H1 (cell line): Measurements from ENCODE around the gene CLEC7A. TPM values are rescaled to one million over a fixed set of nuclear protein-coding genes. Genes with fewer than 3 reads are reported as not detected.

Experiments used
- CTCF ChIA-PET: fragments of 300-600 bp; sonication (Branson Sonifier 250); formaldehyde crosslinking; loops from one replicate; lab custom pipeline; 2021; ENCODE audit not compliant: partially characterized antibody; lab: Charles Lee
- POLR2A ChIA-PET: fragments of 300-600 bp; sonication (Branson Sonifier 250); formaldehyde crosslinking; loops from one replicate; lab custom pipeline; 2021; ENCODE audit warnings: inconsistent platforms; ENCODE audit not compliant: partially characterized antibody; lab: Charles Lee
- DNase-seq, 2 experiments: peaks; one replicate each; pipeline versions ENCODE4 v3.0.0 to v3.0.0-alpha.2; 2010 to 2022; ENCODE audit warnings: low spot score in 2 of 2, low read depth in 1 of 2, mixed read lengths in 1 of 2
- FAIRE-seq: peaks from 2 replicates; lab custom pipeline; 2011; peaks lifted over from hg19 to GRCh38; lab: Jason Lieb, UNC
- H2AFZ ChIP-seq: 2 replicates; pipeline ENCODE4 v1.8.1; 2012; ENCODE audit warnings: low read length, inconsistent platforms
- H2AK5ac ChIP-seq: 2 replicates; pipeline ENCODE4 v1.6.1; 2013; ENCODE audit warnings: low read depth, low read length
- H2BK120ac ChIP-seq: replicated peaks from 2 replicates; pipeline ENCODE3; 2013; ENCODE audit warnings: low read depth, low read length, inconsistent platforms
- H2BK12ac ChIP-seq: 2 replicates; pipeline ENCODE4 v1.6.1; 2013; ENCODE audit warnings: low read depth, low read length
- H2BK15ac ChIP-seq: 2 replicates; pipeline ENCODE4 v1.6.1; 2013; ENCODE audit warnings: low read length
- H2BK20ac ChIP-seq: 2 replicates; pipeline ENCODE4 v1.6.1; 2013; ENCODE audit warnings: low read length
- H2BK5ac ChIP-seq: 2 replicates; pipeline ENCODE4 v1.6.1; 2013; ENCODE audit warnings: low read depth, low read length
- H3K14ac ChIP-seq: 2 replicates; pipeline ENCODE4 v1.6.1; 2013; ENCODE audit warnings: inconsistent platforms; ENCODE audit not compliant: insufficient read length
- H3K18ac ChIP-seq: 2 replicates; pipeline ENCODE4 v1.6.1; 2013; ENCODE audit warnings: low read length; ENCODE audit errors: extremely low read depth
- H3K23ac ChIP-seq: 2 replicates; pipeline ENCODE4 v1.6.1; 2013; ENCODE audit warnings: inconsistent platforms; ENCODE audit not compliant: insufficient read length
- H3K23me2 ChIP-seq: 2 replicates; pipeline ENCODE4 v1.6.1; 2013; ENCODE audit warnings: low read depth, low read length
- H3K27ac ChIP-seq: 2 replicates; pipeline ENCODE4 v1.6.1; 2011; ENCODE audit warnings: low read depth, low read length, inconsistent platforms
- H3K27me3 ChIP-seq, 4 experiments: replicated peaks in 1 of 4; 1 replicate in 1 of 4; 2 replicates in 3 of 4; pipeline versions ENCODE4 v1.6.1 to v1.8.1; 2011 to 2013; ENCODE audit warnings: low read length in 3 of 4, mild to moderate bottlenecking in 3 of 4, inconsistent platforms in 2 of 4, mixed read lengths in 2 of 4, moderate library complexity in 1 of 4; ENCODE audit not compliant: control insufficient read depth in 3 of 4, insufficient read depth in 3 of 4; ENCODE audit errors: extremely low read depth in 1 of 4
- H3K36me3 ChIP-seq, 4 experiments: 2 replicates each; pipeline versions ENCODE4 v1.6.1 to v1.8.1; 2011 to 2013; ENCODE audit warnings: mild to moderate bottlenecking in 4 of 4, low read length in 3 of 4, moderate library complexity in 2 of 4, control low read depth in 1 of 4, inconsistent platforms in 1 of 4; ENCODE audit not compliant: insufficient read depth in 4 of 4, control insufficient read depth in 2 of 4
- H3K4ac ChIP-seq: replicated peaks from 2 replicates; pipeline ENCODE3; 2013; ENCODE audit warnings: low read length, low read depth, mixed read lengths, inconsistent platforms; ENCODE audit not compliant: insufficient read length
- H3K4me1 ChIP-seq, 4 experiments: replicated peaks in 1 of 4; 1 replicate in 1 of 4; 2 replicates in 3 of 4; pipeline versions ENCODE4 v1.6.1 to v1.8.1; 2011 to 2013; ENCODE audit warnings: low read length in 3 of 4, inconsistent platforms in 2 of 4, mixed read lengths in 1 of 4; ENCODE audit not compliant: insufficient read depth in 4 of 4, control insufficient read depth in 3 of 4
- H3K4me2 ChIP-seq, 2 experiments: 2 replicates each; pipeline versions ENCODE4 v1.6.1 to v1.8.1; 2011 to 2013; ENCODE audit warnings: low read depth in 2 of 2, low read length in 2 of 2, control low read depth in 1 of 2, inconsistent platforms in 1 of 2, mild to moderate bottlenecking in 1 of 2; ENCODE audit not compliant: insufficient read depth in 1 of 2
- H3K4me3 ChIP-seq, 4 experiments: fragments of 200-600, 300-600 bp in 1 of 4; sonication (generic), shearing (Covaris generic), sonication (Bioruptor Twin) in 1 of 4; 2 replicates each; pipeline versions ENCODE4 v1.5.1 to v1.8.1; 2011 to 2016; ENCODE audit warnings: low read length in 4 of 4, low read depth in 3 of 4, control low read depth in 2 of 4, inconsistent platforms in 2 of 4, mild to moderate bottlenecking in 2 of 4, mixed read lengths in 1 of 4, moderate library complexity in 1 of 4; ENCODE audit not compliant: insufficient read depth in 2 of 4; ENCODE audit errors: extremely low read depth in 1 of 4
- H3K56ac ChIP-seq: replicated peaks from 2 replicates; pipeline ENCODE3; 2013; ENCODE audit warnings: low read depth, mild to moderate bottlenecking, mixed read lengths, low read length, inconsistent platforms; ENCODE audit not compliant: insufficient read length
- H3K79me1 ChIP-seq: 2 replicates; pipeline ENCODE4 v1.6.1; 2013; ENCODE audit warnings: low read depth, low read length, control low read depth
- H3K79me2 ChIP-seq, 2 experiments: 2 replicates each; pipeline versions ENCODE4 v1.6.1 to v1.8.1; 2012 to 2013; ENCODE audit warnings: low read length in 2 of 2, mild to moderate bottlenecking in 2 of 2, inconsistent platforms in 1 of 2; ENCODE audit not compliant: insufficient read depth in 2 of 2, control insufficient read depth in 1 of 2
- H3K9ac ChIP-seq, 4 experiments: replicated peaks in 1 of 4; 1 replicate in 1 of 4; 2 replicates in 3 of 4; pipeline versions ENCODE4 v1.6.1 to v1.8.1; 2011 to 2013; ENCODE audit warnings: low read depth in 3 of 4, low read length in 3 of 4, control low read depth in 2 of 4, mild to moderate bottlenecking in 2 of 4, moderate library complexity in 2 of 4, inconsistent platforms in 1 of 4; ENCODE audit errors: extremely low read depth in 1 of 4
- H3K9me3 ChIP-seq, 2 experiments: 2 replicates each; pipeline versions ENCODE4 v1.6.1 to v1.8.1; 2012 to 2013; ENCODE audit warnings: mild to moderate bottlenecking in 2 of 2, moderate library complexity in 2 of 2, control low read depth in 1 of 2, inconsistent platforms in 1 of 2, low read depth in 1 of 2, low read length in 1 of 2, mixed read lengths in 1 of 2; ENCODE audit not compliant: insufficient read depth in 2 of 2
- H4K20me1 ChIP-seq, 2 experiments: replicated peaks in 1 of 2; 2 replicates each; pipeline versions ENCODE3 to v1.8.1; 2011 to 2013; ENCODE audit warnings: inconsistent platforms in 2 of 2, low read length in 2 of 2, mild to moderate bottlenecking in 1 of 2; ENCODE audit not compliant: insufficient read depth in 2 of 2, control insufficient read depth in 1 of 2
- H4K5ac ChIP-seq: 2 replicates; pipeline ENCODE4 v1.6.1; 2013; ENCODE audit warnings: low read length, low read depth, mixed read lengths, inconsistent platforms; ENCODE audit not compliant: insufficient read length
- H4K8ac ChIP-seq: 2 replicates; pipeline ENCODE4 v1.8.0; 2013; ENCODE audit warnings: mild to moderate bottlenecking, moderate library complexity, low read length, inconsistent platforms; ENCODE audit not compliant: insufficient read depth; ENCODE audit errors: extremely low read depth
- H4K91ac ChIP-seq: replicated peaks from 2 replicates; pipeline ENCODE3; 2013; ENCODE audit warnings: low read length, mixed read lengths, inconsistent platforms; ENCODE audit not compliant: insufficient read length
- ASH2L ChIP-seq: fragments of 200-600, 300-600 bp; sonication (generic); IDR thresholded peaks from one replicate; pipeline ENCODE4 v1.7.1; 2017; ENCODE audit warnings: low read length
- ATF2 ChIP-seq: IDR thresholded peaks from 2 replicates; pipeline ENCODE4 v1.6.1; 2012; ENCODE audit warnings: low read length, inconsistent platforms
- BACH1 ChIP-seq: IDR thresholded peaks from 2 replicates; pipeline ENCODE4 v1.6.1; 2012; ENCODE audit warnings: low read length, improper control_type of control experiment
- CREB1 ChIP-seq: IDR thresholded peaks from 2 replicates; pipeline ENCODE4 v1.6.1; 2012; ENCODE audit warnings: inconsistent platforms
- EP300 ChIP-seq, 2 experiments: IDR thresholded peaks; 1 replicate in 1 of 2; 2 replicates in 1 of 2; pipeline ENCODE4 v1.6.1; 2011 to 2012; ENCODE audit warnings: low read depth in 2 of 2, low read length in 2 of 2, mild to moderate bottlenecking in 2 of 2, borderline replicate concordance in 1 of 2, inconsistent platforms in 1 of 2, moderate library complexity in 1 of 2
- JUN ChIP-seq: IDR thresholded peaks from 2 replicates; pipeline ENCODE4 v1.6.1; 2011; ENCODE audit warnings: low read depth, mild to moderate bottlenecking, improper control_type of control experiment, low read length
- NRF1 ChIP-seq: IDR thresholded peaks from 2 replicates; pipeline ENCODE4 v1.6.1; 2011; ENCODE audit warnings: mild to moderate bottlenecking, low read depth, low read length, improper control_type of control experiment
- POLR2A ChIP-seq, 2 experiments: IDR thresholded peaks; 1 replicate in 1 of 2; 2 replicates in 1 of 2; pipeline ENCODE4 v1.6.1; 2011; ENCODE audit warnings: low read depth in 2 of 2, low read length in 2 of 2, mild to moderate bottlenecking in 2 of 2; ENCODE audit errors: control extremely low read depth in 1 of 2
- RAD21 ChIP-seq, 2 experiments: IDR thresholded peaks in 1 of 2; conservative IDR thresholded peaks in 1 of 2; 2 replicates each; pipeline ENCODE4 v1.6.1; 2011; ENCODE audit warnings: low read depth in 2 of 2, low read length in 2 of 2, improper control_type of control experiment in 1 of 2, inconsistent platforms in 1 of 2, mild to moderate bottlenecking in 1 of 2, moderate library complexity in 1 of 2
- RFX5 ChIP-seq: IDR thresholded peaks from 2 replicates; pipeline ENCODE4 v1.6.1; 2011; ENCODE audit warnings: low read depth, low read length, improper control_type of control experiment, borderline replicate concordance
- SIRT6 ChIP-seq: IDR thresholded peaks from one replicate; pipeline ENCODE4 v1.7.1; 2012; ENCODE audit warnings: low read length, inconsistent platforms
- SIX5 ChIP-seq: IDR thresholded peaks from 2 replicates; pipeline ENCODE4 v1.6.1; 2011; ENCODE audit warnings: mild to moderate bottlenecking, low read depth, low read length
- SP4 ChIP-seq: IDR thresholded peaks from 2 replicates; pipeline ENCODE4 v1.6.1; 2012; ENCODE audit warnings: low read length, inconsistent platforms
- TEAD4 ChIP-seq: IDR thresholded peaks from 2 replicates; pipeline ENCODE4 v1.6.1; 2012; ENCODE audit warnings: low read depth, low read length, inconsistent platforms, mixed read lengths
- YY1 ChIP-seq: IDR thresholded peaks from 2 replicates; pipeline ENCODE4 v1.6.1; 2011; ENCODE audit warnings: low read depth, mild to moderate bottlenecking, low read length
- WGBS, 2 experiments: shearing (Covaris generic) in 1 of 2; methylation state at CpG; one replicate each; pipeline versions ENCODE4 v1.1.6 to v1.1.7; 2013 to 2015; ENCODE audit warnings: low lambda C conversion rate in 2 of 2, mixed read lengths in 2 of 2, inconsistent platforms in 1 of 2, low coverage in 1 of 2, missing lambda C conversion rate in 1 of 2; ENCODE audit not compliant: insufficient replicate concordance in 2 of 2, insufficient coverage in 1 of 2, insufficient read length in 1 of 2; ENCODE audit errors: extremely low coverage in 1 of 2, missing lambda C conversion rate in 1 of 2; 5-methylcytosine and 5-hydroxymethylcytosine counted together
- polyA plus RNA-seq, 7 experiments: library from polyadenylated mRNA; depleted of rRNA in 3 of 7; stranded (reverse) in 5 of 7; unstranded in 2 of 7; fragments of >200 nt in 5 of 7; fragments of 200-250 nt in 2 of 7; gene quantifications; 1 replicate in 5 of 7; 2 replicates in 1 of 7; 4 replicates in 1 of 7; pipeline versions ENCODE4 v1.2.1 to v1.2.3, GENCODE V29; 2011 to 2013; ENCODE audit warnings: missing spikeins in 2 of 7, mixed read lengths in 2 of 7
- total RNA-seq: library from RNA; stranded (reverse); fragmentation: NEBNext Ultra II Directional; extraction: Animal tissue kit (Norgen Biotek cat#: 25700); gene quantifications from 2 replicates; pipeline ENCODE4 v1.2.1, GENCODE V29; 2021

CLEC7A gene
- total and polyA plus RNA-seq, 2 of the 8 experiments (the other 6 are each of a cell fraction or from before 2014, with no cell fraction given): 0.09 to 0.15 TPM

GRCh38 chr12:10121278-10121677 lies 8.7 kb downstream of the CLEC7A start:
- Histone ChIP-seq H3K23ac (no peak overlapping the region), H3K79me2 (no peaks in the 10 kb centered on the region), H2BK5ac (no peak overlapping the region), H3K4ac (no peak overlapping the region), H4K20me1 (no peaks in the 10 kb centered on the region), H3K4me3 (no peak overlapping the region), H3K27ac (no peak overlapping the region), H3K4me2 (no peak overlapping the region), H3K9ac (no peak overlapping the region), H3K4me1 (no peaks in the 10 kb centered on the region), H3K9me3 (no peaks in the 10 kb centered on the region), H3K14ac (no peak overlapping the region), H2BK20ac (no peak overlapping the region), H4K91ac (no peak overlapping the region), H2BK120ac (no peak overlapping the region), H3K23me2 (no peaks in the 10 kb centered on the region)
- POLR2A ChIA-PET: no interaction called here
- FAIRE-seq: no peak
- 89% methylated on average over 7 of the region's 7 CpGs; no CpG with 5 or more reads in 1 of the 2 experiments for WGBS, 2 experiments
- CTCF ChIA-PET: no interaction called here
- no peak for TF ChIP-seq NRF1
- no peak for TF ChIP-seq SIX5
- no peak for TF ChIP-seq BACH1
- TF ChIP-seq SIRT6: no peak
- TF ChIP-seq RFX5: no peak
- no peak for TF ChIP-seq ASH2L
- no peak for TF ChIP-seq SP4
- TF ChIP-seq ATF2: no peak
- TF ChIP-seq POLR2A (IDR thresholded peaks at IDR 0.05; ENCODE audit: control extremely low read depth in 1 of 2, low read depth in 2 of 2, low read length in 2 of 2): no peak
- no peak for TF ChIP-seq RAD21 (IDR thresholded peaks at IDR 0.05 in 1 of 2, conservative IDR thresholded peaks at IDR 0.05 in 1 of 2; ENCODE audit: low read depth in 2 of 2, low read length in 2 of 2)
- TF ChIP-seq JUN: no peak
- TF ChIP-seq EP300 (IDR thresholded peaks at IDR 0.05; ENCODE audit: borderline replicate concordance in 1 of 2, low read depth in 2 of 2, low read length in 2 of 2): no peak
- TF ChIP-seq YY1: no peak
- no peak for TF ChIP-seq CREB1
- TF ChIP-seq TEAD4: no peak
- TF ChIP-seq, all 59 proteins: peak for 0
- Histone ChIP-seq H4K8ac (no peak overlapping the region), H3K18ac (no peak overlapping the region), H2BK12ac (no peak overlapping the region), H3K27me3 (no peaks in the 10 kb centered on the region), H2BK15ac (no peak overlapping the region), H2AK5ac (no peak overlapping the region), H4K5ac (no peak overlapping the region), H3K56ac (no peak overlapping the region), H3K36me3 (no peaks in the 10 kb centered on the region), H2AFZ (0 out of 2 replicates have a peak overlapping the region, but pooled peaks have one; percentile 22), H3K79me1 (no peaks in the 10 kb centered on the region)
- DNase-seq: no peak
